Measurements from ENCODE around the gene ERC2. TPM values are rescaled to one million over a fixed set of nuclear protein-coding genes. Genes with fewer than 3 reads are reported as not detected.
A peak's percentile ranks its signal among the peaks of the same experiment; 100 is the strongest.

Gene ERC2
- total and polyA plus RNA-seq, 12 donors: 0.22 to 4.2 (median 1.7) TPM

DNA sequence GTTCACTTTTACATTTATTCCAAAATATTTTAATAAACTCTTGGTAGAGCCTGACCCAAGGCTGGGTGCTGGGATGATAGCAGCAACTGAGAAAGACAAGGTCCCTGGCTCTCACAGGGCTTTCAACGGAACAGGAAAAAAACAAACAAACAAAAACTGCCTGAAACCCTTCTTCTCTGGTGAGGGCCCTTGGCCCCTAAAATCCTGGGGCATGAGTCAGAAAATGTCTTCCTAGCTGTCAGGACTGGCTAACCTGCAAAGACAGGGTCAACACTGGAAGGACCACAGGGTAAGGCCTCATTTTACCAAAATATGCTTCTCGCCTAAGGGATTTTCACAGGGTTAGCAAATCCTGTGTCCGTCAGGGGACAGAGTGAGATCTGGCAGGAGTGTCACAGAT is 935.5 kb downstream of the ERC2 start:
- Histone ChIP-seq H3K27ac (no peak overlapping the region), H3K36me3 (no peaks in the 10 kb centered on the region), H3K9me3 (no peaks in the 10 kb centered on the region), H3K4me3 (no peak overlapping the region), H3K4me1 (no peaks in the 10 kb centered on the region), H3K27me3 (peaks cover 0 to 7% (median 0%) of the 10 kb centered on the region in 7 donors)
- no peak for DNase-seq
- no peak for ATAC-seq
- WGBS, 2 donors: 92 to 94% methylated on average over 3 of the region's 3 CpGs
- no peak for TF ChIP-seq CTCF (IDR thresholded peaks at IDR 0.05)
- intact Hi-C loops (cut with DNase I): no loop called here

DNA sequence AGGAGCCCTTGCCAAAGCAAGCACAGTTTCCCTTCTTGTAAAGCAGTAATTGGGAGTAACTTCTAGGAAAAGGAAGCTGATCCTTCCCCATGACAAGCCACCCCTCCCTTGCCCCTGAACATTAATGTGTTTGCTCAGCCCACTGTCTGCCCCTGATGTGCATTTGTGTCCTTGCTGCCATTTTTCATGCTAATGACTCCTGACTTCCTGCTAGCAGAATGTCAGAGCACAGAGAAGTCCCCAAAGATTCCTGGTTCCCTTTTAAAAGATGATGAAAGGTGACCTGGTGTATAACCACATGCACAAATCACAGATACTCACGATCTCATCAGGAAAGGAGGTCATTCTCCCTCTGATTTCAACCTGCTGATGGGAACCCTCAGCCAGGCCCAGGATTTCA is 936.9 kb downstream of the ERC2 start:
- 57 to 63% methylated on average over 1 of the region's 1 CpG for WGBS, 2 donors
- no peak overlapping the region for H3K27ac ChIP-seq
- ATAC-seq: no peak
- DNase-seq: no peak
- H3K27me3 ChIP-seq: peaks cover 0 to 10% (median 0%) of the 10 kb centered on the region in 7 donors
- no peaks in the 10 kb centered on the region for H3K4me1 ChIP-seq
- intact Hi-C loops (cut with DNase I): no loop called here
- peaks cover 0 to 2% (median 0%) of the 10 kb centered on the region in 11 donors for H3K9me3 ChIP-seq
- no peak overlapping the region for H3K4me3 ChIP-seq
- no peak for TF ChIP-seq CTCF (IDR thresholded peaks at IDR 0.05)
- no peaks in the 10 kb centered on the region for H3K36me3 ChIP-seq

DNA sequence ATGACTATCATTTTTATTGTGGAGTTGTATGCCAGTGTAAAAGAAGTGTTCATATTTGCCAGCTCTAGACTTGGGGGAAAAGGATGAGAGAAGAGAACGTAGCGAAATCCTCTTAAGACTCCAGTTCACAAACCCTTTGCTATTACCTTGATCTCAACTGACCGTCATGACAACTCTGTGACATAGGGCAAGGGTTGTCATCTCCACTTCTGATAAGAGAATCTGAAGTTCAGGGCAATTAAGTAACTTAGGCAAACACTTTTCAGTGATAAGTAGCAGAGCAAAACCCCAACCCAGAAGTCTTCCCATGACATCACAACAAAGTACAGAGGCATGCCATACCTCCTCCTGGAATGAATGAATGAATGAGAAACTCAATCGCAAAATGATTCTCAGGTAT is 940.9 kb downstream of the ERC2 start:
- Histone ChIP-seq H3K27me3 (peaks cover 0 to 19% (median 0%) of the 10 kb centered on the region in 7 donors), H3K27ac (no peak overlapping the region), H3K36me3 (no peaks in the 10 kb centered on the region), H3K4me3 (no peak overlapping the region), H3K9me3 (peaks cover 0 to 2% (median 0%) of the 10 kb centered on the region in 11 donors), H3K4me1 (no peaks in the 10 kb centered on the region)
- no peak for TF ChIP-seq CTCF (IDR thresholded peaks at IDR 0.05)
- no peak for ATAC-seq
- DNase-seq: no peak
- WGBS, 2 donors: 89 to 92% methylated on average over 4 of the region's 4 CpGs
- intact Hi-C loops (cut with DNase I): no loop called here

GRCh38 chr3:55526332-55527030 is 941.8 kb downstream of the ERC2 start:
- no peak for TF ChIP-seq CTCF (IDR thresholded peaks at IDR 0.05)
- Histone ChIP-seq H3K27ac (no peak overlapping the region), H3K27me3 (peaks cover 0 to 19% (median 0%) of the 10 kb centered on the region in 7 donors), H3K36me3 (no peaks in the 10 kb centered on the region), H3K4me1 (no peaks in the 10 kb centered on the region), H3K4me3 (no peak overlapping the region), H3K9me3 (peaks cover 0 to 2% (median 0%) of the 10 kb centered on the region in 11 donors)
- intact Hi-C loops (cut with DNase I): no loop called here
- DNase-seq: no peak
- peak in 2 of 8 donors; percentile 39 to 58 for ATAC-seq
- WGBS, 2 donors: 69 to 72% methylated on average over 10 of the region's 10 CpGs

Data from heart right ventricle (tissue), 16 donors.